Skeletal muscle tissue (tissue), 4 donors: ENCODE data around the gene AGFG2. TPM values are rescaled to one million over a fixed set of nuclear protein-coding genes. Genes with fewer than 3 reads are reported as not detected.
"Not testable (repeated sequence)": the region's sequence is repeated elsewhere in the genome, so short reads cannot be mapped to it uniquely, and the experiment has no call there.

Experiments
- H3K27ac ChIP-seq: one replicate; pipeline ENCODE4 v1.7.0; 2013; ENCODE audit warnings: mild to moderate bottlenecking, low read depth, low read length, inconsistent platforms
- H3K27me3 ChIP-seq, 3 donors: one replicate each; pipeline ENCODE4 v1.7.0; 2013; ENCODE audit warnings: low read length in 3 of 3; ENCODE audit not compliant: control insufficient read depth in 3 of 3, insufficient read depth in 3 of 3
- H3K36me3 ChIP-seq, 3 donors: one replicate each; pipeline ENCODE4 v1.7.0; 2013; ENCODE audit warnings: low read length in 3 of 3; ENCODE audit not compliant: control insufficient read depth in 3 of 3, insufficient read depth in 3 of 3
- H3K4me1 ChIP-seq, 3 donors: one replicate each; pipeline ENCODE4 v1.7.0; 2013; ENCODE audit warnings: low read length in 3 of 3, mild to moderate bottlenecking in 3 of 3; ENCODE audit not compliant: control insufficient read depth in 3 of 3, insufficient read depth in 3 of 3
- H3K4me3 ChIP-seq, 3 donors: one replicate each; pipeline ENCODE4 v1.7.0; 2013; ENCODE audit warnings: low read length in 3 of 3
- H3K9ac ChIP-seq, 3 donors: one replicate each; pipeline ENCODE4 v1.7.0; 2013; ENCODE audit warnings: low read length in 3 of 3, mild to moderate bottlenecking in 3 of 3, moderate library complexity in 2 of 3, low read depth in 1 of 3
- H3K9me3 ChIP-seq, 3 donors: one replicate each; pipeline ENCODE4 v1.7.0; 2013; ENCODE audit warnings: low read length in 3 of 3; ENCODE audit not compliant: control insufficient read depth in 3 of 3
- total RNA-seq: library from RNA; depleted of rRNA; stranded (reverse); fragments of >200 nt; gene quantifications from one replicate; pipeline ENCODE4 v1.2.3, GENCODE V29; 2014
- donor health status: Osteomylitis.

AGFG2 gene
- total RNA-seq, 1 donor from 2014 or later, result 3.1 TPM

GRCh38 chr7:100520138-100520537 lies 18.9 kb upstream of the AGFG2 start:
- no peak overlapping the region for H3K4me3 ChIP-seq
- H3K9me3 ChIP-seq, result no peaks in the 10 kb centered on the region
- H3K9ac ChIP-seq, result no peak overlapping the region
- H3K4me1 ChIP-seq, result peaks cover 0 to 3% (median 0%) of the 10 kb centered on the region in 3 donors
- no peaks in the 10 kb centered on the region for H3K36me3 ChIP-seq
- no peaks in the 10 kb centered on the region for H3K27me3 ChIP-seq
- H3K27ac ChIP-seq, result no peak overlapping the region

- Histone ChIP-seq H3K4me1 (peaks cover 0 to 3% (median 0%) of the 10 kb centered on the region in 3 donors), H3K27me3 (no peaks in the 10 kb centered on the region), H3K27ac (no peak overlapping the region), H3K36me3 (no peaks in the 10 kb centered on the region), H3K9ac (no peak overlapping the region), H3K4me3 (no peak overlapping the region), H3K9me3 (no peaks in the 10 kb centered on the region)
These were observed 17.9 kb upstream of the AGFG2 start for GRCh38 chr7:100521076-100521475.

DNA sequence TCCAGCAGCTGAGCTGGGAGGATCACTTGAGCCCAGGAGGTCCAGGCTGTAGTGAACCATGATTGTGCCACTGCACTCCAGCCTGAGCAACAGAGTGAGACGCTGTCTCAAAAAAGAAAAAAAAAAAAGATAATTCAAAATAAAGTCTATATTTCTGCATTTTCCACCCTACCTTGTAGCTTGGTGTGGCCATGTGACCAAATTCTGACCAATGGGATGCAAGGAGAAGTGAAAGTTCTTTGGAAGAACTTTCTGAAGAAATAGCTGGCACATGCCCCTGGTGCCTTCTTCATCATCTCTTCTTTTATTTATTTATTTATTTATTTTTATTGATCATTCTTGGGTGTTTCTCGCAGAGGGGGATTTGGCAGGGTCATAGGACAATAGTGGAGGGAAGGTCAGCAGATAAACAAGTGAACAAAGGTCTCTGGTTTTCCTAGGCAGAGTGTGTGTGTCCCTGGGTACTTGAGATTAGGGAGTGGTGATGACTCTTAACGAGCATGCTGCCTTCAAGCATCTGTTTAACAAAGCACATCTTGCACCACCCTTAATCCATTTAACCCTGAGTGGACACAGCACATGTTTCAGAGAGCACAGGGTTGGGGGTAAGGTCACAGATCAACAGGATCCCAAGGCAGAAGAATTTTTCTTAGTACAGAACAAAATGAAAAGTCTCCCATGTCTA lies 17.0 kb upstream of the AGFG2 start:
- H3K9ac ChIP-seq, H3K36me3 ChIP-seq, H3K4me3 ChIP-seq, H3K4me1 ChIP-seq, H3K27me3 ChIP-seq, H3K9me3 ChIP-seq, H3K27ac ChIP-seq: not testable (repeated sequence)

DNA sequence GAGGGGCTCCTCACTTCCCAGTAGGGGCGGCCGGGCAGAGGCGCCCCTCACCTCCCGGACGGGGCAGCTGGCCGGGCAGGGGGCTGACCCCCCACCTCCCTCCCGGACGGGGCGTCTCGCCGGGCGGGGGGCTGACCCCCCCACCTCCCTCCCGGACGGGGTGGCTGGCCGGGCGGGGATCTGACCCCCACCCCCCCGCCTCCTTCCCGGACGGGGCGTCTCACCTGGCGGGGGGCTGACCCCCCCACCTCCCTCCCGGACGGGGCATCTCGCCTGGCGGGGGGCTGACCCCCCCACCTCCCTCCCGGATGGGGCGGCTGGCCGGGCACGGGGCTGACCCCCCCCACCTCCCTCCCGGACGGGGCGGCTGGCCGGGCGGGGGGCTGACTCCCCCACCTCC lies 15.8 kb upstream of the AGFG2 start:
- not testable (repeated sequence) for H3K27me3 ChIP-seq

DNA sequence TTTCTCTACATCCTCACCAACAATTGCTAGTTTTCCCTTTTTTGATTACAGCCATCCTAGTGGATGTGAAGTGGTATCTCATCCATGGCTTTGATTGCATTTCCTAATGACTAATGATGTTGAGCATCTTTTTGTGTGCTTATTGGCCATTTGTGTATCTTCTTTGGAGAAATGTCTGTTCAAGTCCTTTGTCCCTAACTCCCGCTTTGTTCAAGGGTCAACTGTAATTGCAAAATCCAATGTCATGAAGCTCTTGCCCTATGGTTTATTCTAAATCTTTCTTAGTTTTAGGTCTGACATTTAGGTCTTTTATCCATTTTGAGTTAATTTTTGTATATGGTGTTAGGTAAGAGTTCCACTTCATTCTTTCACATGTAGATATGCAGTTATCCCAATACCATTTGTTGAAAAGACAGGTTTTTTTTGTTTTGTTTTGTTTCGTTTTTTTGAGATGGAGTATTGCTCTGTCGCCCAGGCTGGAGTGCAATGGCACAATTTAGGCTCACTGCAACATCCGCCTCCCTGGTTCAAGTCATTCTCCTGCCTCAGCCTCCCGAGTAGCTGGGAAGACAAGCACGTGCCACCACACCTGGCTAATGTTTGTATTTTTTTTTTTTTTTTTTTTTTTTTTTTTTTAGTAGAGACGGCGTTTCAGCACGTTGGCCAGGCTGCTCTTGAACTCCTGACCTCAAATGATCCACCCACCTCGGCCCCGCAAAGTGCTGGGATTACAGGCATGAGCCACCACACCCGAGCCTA lies 10.7 kb upstream of the AGFG2 start:
- not testable (repeated sequence) for H3K9me3 ChIP-seq, H3K27ac ChIP-seq, H3K36me3 ChIP-seq, H3K27me3 ChIP-seq, H3K9ac ChIP-seq, H3K4me1 ChIP-seq, H3K4me3 ChIP-seq

More for the DNA sequence above, 15.8 kb upstream of the AGFG2 start:
- not testable (repeated sequence) for H3K4me1 ChIP-seq, H3K36me3 ChIP-seq, H3K4me3 ChIP-seq, H3K9ac ChIP-seq, H3K27ac ChIP-seq, H3K9me3 ChIP-seq

DNA sequence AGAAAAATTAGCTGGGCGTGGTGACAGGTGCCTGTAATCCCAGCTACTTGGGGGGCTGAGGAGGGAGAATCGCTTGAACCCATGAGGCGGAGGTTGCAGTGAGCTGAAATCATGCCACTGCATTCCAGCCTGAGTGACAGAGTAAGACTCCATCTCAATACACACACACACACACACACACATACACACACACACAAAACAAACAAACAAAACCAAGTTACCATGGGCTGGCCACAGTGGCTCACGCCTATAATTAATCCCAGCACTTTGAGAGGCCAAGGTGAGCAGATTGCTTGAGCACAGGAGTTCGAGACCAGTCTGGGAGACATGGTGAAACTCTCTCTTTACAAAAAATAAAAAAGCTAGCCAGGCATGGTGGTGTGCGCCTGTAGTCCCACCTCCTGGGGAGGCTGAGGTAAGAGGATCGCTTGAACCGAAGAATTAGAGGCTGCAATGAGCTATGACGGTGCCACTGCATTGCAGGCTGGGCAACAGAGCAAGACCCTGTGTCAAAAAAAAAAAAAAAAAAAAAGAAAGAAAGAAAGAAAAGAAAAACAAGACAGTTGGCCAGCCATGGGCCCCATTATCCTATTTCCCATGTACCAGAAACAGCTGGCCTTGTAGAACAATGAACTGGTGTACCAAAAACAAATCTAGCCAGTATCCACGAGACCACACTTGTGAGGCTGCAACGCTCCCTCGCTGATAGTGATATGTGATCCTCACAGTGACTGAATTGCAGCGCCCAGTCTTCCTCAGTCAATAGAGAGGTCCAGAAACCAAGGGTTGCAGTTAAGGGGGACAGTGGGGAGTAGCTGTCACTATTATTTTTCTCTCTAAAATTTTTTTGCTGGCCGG lies 6.6 kb upstream of the AGFG2 start:
- H3K9ac ChIP-seq, result no peak overlapping the region
- H3K27ac ChIP-seq, result no peak overlapping the region
- H3K36me3 ChIP-seq, result no peaks in the 10 kb centered on the region
- no peaks in the 10 kb centered on the region for H3K4me1 ChIP-seq
- no peaks in the 10 kb centered on the region for H3K9me3 ChIP-seq
- no peak overlapping the region for H3K4me3 ChIP-seq
- H3K27me3 ChIP-seq, result peaks cover 6 to 7% (median 7%) of the 10 kb centered on the region in 3 donors

- not testable (repeated sequence) for H3K27ac ChIP-seq, H3K9me3 ChIP-seq, H3K9ac ChIP-seq, H3K36me3 ChIP-seq, H3K27me3 ChIP-seq, H3K4me3 ChIP-seq
- peaks cover 12 to 14% (median 12%) of the 10 kb centered on the region in 3 donors for H3K4me1 ChIP-seq
These were observed 3.0 kb upstream of the AGFG2 start for GRCh38 chr7:100535982-100536381.

DNA sequence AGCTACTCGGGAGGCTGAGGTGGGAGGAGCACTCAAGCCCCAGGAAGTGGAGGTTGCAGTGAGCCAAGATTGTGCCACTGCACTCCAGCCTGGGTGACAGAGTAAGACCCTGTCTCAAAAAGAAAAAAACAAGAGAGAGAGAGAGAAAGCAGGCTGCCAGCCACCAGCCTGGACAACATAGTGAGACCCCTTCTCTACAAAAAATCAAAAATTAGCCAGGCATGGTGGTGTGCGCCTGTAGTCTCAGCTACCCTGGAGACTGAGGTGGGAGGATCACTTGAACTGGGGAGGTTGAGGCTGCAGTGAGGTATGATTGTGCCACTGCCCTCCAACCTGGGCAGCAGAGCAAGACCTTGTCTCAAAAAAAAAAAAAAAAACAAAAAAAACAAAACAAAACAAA lies 2.3 kb upstream of the AGFG2 start:
- H3K27ac ChIP-seq, H3K9me3 ChIP-seq, H3K36me3 ChIP-seq, H3K4me3 ChIP-seq, H3K9ac ChIP-seq, H3K27me3 ChIP-seq: not testable (repeated sequence)
- peaks cover 12 to 14% (median 12%) of the 10 kb centered on the region in 3 donors for H3K4me1 ChIP-seq

DNA sequence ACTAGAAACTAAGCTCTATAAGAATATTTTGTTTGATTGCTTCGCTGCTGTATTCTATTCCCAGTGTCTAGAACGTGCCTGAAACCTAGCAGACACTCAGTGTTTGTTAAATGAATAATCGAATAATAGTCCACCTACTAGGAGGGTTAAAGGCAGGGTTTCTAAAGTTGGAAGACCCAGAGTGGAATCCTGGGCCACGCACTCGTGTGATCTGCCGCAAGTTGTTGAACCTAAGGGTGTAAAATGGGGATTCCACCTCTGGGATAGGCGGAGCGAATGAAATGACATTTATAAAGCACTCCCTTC lies 702 bp upstream of the AGFG2 start:
- Histone ChIP-seq H3K9me3 (no peaks in the 10 kb centered on the region), H3K27ac (peak overlapping the region; percentile 65), H3K4me3 (peak overlapping the region; percentile 64 to 70 (median 69)), H3K4me1 (peaks cover 12 to 14% (median 12%) of the 10 kb centered on the region in 3 donors), H3K9ac (peak overlapping the region; percentile 22 to 68 (median 51)), H3K27me3 (peaks cover under 1 to 2% (median 1%) of the 10 kb centered on the region in 3 donors), H3K36me3 (no peaks in the 10 kb centered on the region)
